ENCODE measurements around the gene KRTAP12-2.
A peak's percentile ranks its signal among the peaks of the same experiment; 100 is the strongest.

KRTAP12-2 gene

GRCh38 chr21:44625756-44626155, 41.0 kb downstream of the KRTAP12-2 start:
- no peak for DNase-seq

- no peak for DNase-seq
Measured at GRCh38 chr21:44623575-44623974, 43.2 kb downstream of the KRTAP12-2 start.

GRCh38 chr21:44619886-44620285, 46.8 kb downstream of the KRTAP12-2 start:
- no peak for DNase-seq

GRCh38 chr21:44618909-44619308, 47.8 kb downstream of the KRTAP12-2 start:
- peak; percentile 54 for DNase-seq

GRCh38 chr21:44618504-44618903, 48.2 kb downstream of the KRTAP12-2 start:
- DNase-seq: no peak

- no peak for DNase-seq
Measured at GRCh38 chr21:44617071-44617501, 49.6 kb downstream of the KRTAP12-2 start.

- DNase-seq: no peak
Measured at GRCh38 chr21:44616591-44616926, 50.2 kb downstream of the KRTAP12-2 start.
